NCI-H1105 (cell line): ENCODE results near the gene LRRC37B.
"Not testable (repeated sequence)": the region's sequence is repeated elsewhere in the genome, so short reads cannot be mapped to it uniquely, and the experiment has no call there.

Experiments used
- DNase-seq: peaks from one replicate; lab custom pipeline; 2025; lab: John Stamatoyannopoulos, UW

LRRC37B gene

GRCh38 chr17:32099686-32100085 is 92.5 kb downstream of the LRRC37B start:
- no peak for DNase-seq

GRCh38 chr17:32100323-32100722 is 93.1 kb downstream of the LRRC37B start:
- not testable (repeated sequence) for DNase-seq

- DNase-seq = no peak
Observed at GRCh38 chr17:32100971-32101631, 93.9 kb downstream of the LRRC37B start.

GRCh38 chr17:32102172-32102571 is 95.0 kb downstream of the LRRC37B start:
- no peak for DNase-seq

GRCh38 chr17:32102646-32103186 is 95.5 kb downstream of the LRRC37B start:
- no peak for DNase-seq
